ENCODE data around the gene EFHC1. TPM values are rescaled to one million over a fixed set of nuclear protein-coding genes. Genes with fewer than 3 reads are reported as not detected.

EFHC1 gene
- total and polyA plus RNA-seq, 3 donors from 2014 or later: 41.8 to 133 (median 62.9) TPM

DNA sequence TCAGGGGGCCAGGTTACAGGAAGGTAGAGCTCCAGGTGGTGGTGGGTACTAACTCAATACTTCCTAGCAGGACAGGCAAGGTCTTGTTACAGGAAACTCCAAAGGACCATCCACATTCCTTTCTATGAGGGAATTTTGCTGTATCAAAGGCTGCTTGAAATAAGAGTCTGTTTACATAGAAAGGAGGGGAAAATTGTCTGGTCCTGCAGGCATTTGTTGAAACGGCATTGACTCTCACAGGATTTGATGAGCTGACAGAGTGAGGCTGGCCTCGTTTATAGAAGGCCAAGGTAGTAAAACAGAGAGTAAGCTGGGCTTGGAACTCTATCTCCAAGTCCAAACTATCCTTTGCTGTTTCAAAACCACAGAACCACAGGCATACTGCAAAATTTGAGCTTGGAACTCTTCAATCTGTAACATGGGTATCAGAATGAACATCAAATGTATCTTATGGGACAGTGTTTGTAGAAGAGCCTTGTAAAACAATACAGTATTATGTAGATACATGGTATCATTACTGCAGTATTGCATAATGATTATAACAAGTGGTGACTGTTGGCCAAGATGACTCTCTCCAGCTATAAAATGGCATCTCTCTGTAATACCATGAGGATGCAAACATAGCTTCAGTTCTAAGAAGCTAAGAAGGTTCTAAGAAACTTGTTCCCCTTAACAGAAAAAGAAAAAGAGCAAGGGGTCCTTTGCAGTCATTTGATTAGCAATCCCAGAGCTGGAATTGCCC, 95.2 kb downstream of the EFHC1 start:
- H3K4me1 ChIP-seq: peaks cover 68% of the 10 kb centered on the region
- H3K27me3 ChIP-seq: no peaks in the 10 kb centered on the region
- H3K27ac ChIP-seq: peak overlapping the region; percentile 22 to 74
- no peak for DNase-seq
- no peaks in the 10 kb centered on the region for H3K36me3 ChIP-seq (ENCODE audit: low read depth, missing control alignments)
- no peaks in the 10 kb centered on the region for H3K9me3 ChIP-seq
- no peak overlapping the region for H3K4me3 ChIP-seq
- intact Hi-C loops (cut with DNase I; ENCODE audit: low total_unique reads): loop anchor here (10.0 kb wide), 1 partner anchor 59 kb away; the partner anchor contains the start of gene TRAM2
- no peak for TF ChIP-seq POLR2A (IDR thresholded peaks at IDR 0.05)
- TF ChIP-seq, protein P1, sequence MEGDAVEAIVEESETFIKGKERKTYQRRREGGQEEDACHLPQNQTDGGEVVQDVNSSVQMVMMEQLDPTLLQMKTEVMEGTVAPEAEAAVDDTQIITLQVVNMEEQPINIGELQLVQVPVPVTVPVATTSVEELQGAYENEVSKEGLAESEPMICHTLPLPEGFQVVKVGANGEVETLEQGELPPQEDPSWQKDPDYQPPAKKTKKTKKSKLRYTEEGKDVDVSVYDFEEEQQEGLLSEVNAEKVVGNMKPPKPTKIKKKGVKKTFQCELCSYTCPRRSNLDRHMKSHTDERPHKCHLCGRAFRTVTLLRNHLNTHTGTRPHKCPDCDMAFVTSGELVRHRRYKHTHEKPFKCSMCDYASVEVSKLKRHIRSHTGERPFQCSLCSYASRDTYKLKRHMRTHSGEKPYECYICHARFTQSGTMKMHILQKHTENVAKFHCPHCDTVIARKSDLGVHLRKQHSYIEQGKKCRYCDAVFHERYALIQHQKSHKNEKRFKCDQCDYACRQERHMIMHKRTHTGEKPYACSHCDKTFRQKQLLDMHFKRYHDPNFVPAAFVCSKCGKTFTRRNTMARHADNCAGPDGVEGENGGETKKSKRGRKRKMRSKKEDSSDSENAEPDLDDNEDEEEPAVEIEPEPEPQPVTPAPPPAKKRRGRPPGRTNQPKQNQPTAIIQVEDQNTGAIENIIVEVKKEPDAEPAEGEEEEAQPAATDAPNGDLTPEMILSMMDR (IDR thresholded peaks at IDR 0.05): no peak
- 36 to 37% methylated on average over 2 of the region's 2 CpGs for WGBS, 2 donors

DNA sequence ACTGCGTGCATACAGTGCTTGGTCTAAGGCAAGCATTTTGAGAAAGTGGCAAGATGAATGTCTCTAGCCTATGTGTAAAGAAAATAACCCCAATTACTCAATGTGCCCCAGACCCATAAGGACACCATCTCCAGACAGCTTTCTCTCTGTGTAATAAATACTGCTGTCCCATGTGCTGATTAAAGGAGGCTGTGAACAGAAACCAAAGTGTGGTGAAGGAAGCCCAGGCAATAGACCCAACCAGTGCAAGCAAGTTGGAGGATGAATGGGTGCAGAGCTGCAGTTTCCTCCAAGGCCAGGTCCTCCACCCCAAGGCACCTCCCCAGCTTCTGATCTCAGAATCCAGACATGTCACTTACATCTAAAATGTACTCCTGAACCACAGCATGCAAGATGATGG, 96.1 kb downstream of the EFHC1 start:
- intact Hi-C loops (cut with DNase I; ENCODE audit: low total_unique reads): loop anchor here (10.0 kb wide), 1 partner anchor 59 kb away; the partner anchor contains the start of gene TRAM2
- peaks cover 68% of the 10 kb centered on the region for H3K4me1 ChIP-seq

DNA sequence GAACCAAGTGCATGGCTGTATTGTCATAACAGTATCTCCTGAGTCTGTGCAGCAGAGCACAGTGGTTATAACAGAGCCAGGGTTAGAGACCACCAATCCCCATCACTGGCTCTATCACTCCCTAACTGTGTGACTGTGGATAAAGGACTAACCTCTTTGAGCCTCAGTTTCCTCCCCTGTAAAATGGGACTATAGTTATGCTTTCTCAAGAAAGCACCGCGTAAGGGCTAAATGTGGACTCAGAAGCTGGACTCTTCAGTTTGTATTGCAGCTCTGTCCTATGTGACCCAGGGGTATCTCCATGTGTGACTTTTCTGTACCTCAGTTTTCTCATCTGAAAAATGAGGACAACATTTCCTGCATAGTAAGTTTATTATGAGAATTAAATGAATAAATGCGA, 96.8 kb downstream of the EFHC1 start:
- Histone ChIP-seq H3K4me1 (peaks cover 66% of the 10 kb centered on the region), H3K27ac (no peak overlapping the region), H3K4me3 (no peak overlapping the region), H3K27me3 (no peaks in the 10 kb centered on the region), H3K9me3 (no peaks in the 10 kb centered on the region), H3K36me3 (ENCODE audit: low read depth, missing control alignments) (no peaks in the 10 kb centered on the region)
- DNase-seq: no peak
- intact Hi-C loops (cut with DNase I; ENCODE audit: low total_unique reads): loop anchor here (10.0 kb wide), 1 partner anchor 58 kb away; the partner anchor contains the start of gene TRAM2
- 93 to 96% methylated on average over 3 of the region's 3 CpGs for WGBS, 2 donors
- TF ChIP-seq, protein P1 (IDR thresholded peaks at IDR 0.05): no peak
- no peak for TF ChIP-seq POLR2A (IDR thresholded peaks at IDR 0.05)

More for the DNA sequence above, 96.1 kb downstream of the EFHC1 start:
- Histone ChIP-seq H3K27me3 (no peaks in the 10 kb centered on the region), H3K27ac (no peak overlapping the region), H3K4me3 (no peak overlapping the region), H3K9me3 (no peaks in the 10 kb centered on the region), H3K36me3 (ENCODE audit: low read depth, missing control alignments) (no peaks in the 10 kb centered on the region)
- no peak for DNase-seq
- TF ChIP-seq, protein P1 (IDR thresholded peaks at IDR 0.05): no peak
- TF ChIP-seq POLR2A (IDR thresholded peaks at IDR 0.05): no peak
- 88 to 94% methylated on average over 1 of the region's 1 CpG for WGBS, 2 donors

DNA sequence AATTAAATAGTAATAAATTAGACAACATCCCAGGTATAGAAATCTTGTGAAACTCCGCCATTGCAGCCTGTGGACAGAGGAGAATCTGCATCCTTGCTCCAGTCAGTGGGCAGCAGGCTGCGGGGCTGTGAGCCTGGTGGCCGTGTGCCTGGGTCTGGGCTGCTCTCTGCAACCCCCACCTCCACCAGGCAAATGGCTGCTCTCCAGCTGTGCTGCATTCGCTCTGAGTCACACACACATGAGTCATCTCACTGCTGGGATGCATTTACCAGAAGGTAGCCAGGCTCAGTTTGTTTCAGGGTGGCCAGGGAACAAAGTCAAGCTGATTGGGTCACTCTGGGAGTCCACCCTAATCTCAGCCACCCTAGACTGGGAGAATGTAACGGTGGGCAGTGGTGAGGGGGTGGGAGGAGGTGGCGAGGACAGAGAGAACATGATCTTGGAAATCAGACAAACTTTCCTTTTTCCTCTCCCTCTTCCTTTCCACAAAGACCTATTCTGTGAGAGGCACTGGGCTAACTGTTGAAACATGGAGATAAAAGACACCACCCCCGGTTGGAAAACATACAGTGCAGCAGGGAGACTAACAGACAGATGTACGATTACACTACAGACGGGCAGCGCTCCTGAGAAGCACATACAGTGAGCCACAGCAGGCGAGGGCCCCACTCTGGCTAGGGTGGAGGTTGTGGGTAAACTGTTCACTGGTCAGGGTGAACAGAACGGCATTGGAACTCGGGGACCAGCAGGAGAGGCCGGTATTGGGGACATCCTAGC, 97.5 kb downstream of the EFHC1 start:
- intact Hi-C loops (cut with DNase I; ENCODE audit: low total_unique reads): loop anchor here (10.0 kb wide), 1 partner anchor 57 kb away; the partner anchor contains the start of gene TRAM2
- H3K36me3 ChIP-seq (ENCODE audit: low read depth, missing control alignments): no peaks in the 10 kb centered on the region
- no peaks in the 10 kb centered on the region for H3K27me3 ChIP-seq
- no peak overlapping the region for H3K4me3 ChIP-seq
- peak; percentile 90 for DNase-seq
- peaks cover 64% of the 10 kb centered on the region for H3K4me1 ChIP-seq
- 32 to 58% methylated on average over 13 to 14 of the region's 14 CpGs for WGBS, 2 donors
- TF ChIP-seq, protein P1 (IDR thresholded peaks at IDR 0.05): no peak
- no peak for TF ChIP-seq POLR2A (IDR thresholded peaks at IDR 0.05)
- H3K9me3 ChIP-seq: no peaks in the 10 kb centered on the region
- peak overlapping the region; percentile 79 to 87 for H3K27ac ChIP-seq
